ENCODE results near the gene AKAP12.

The AKAP12 gene

GRCh38 chr6:151306269-151306783, 66.6 kb downstream of the AKAP12 start:
- Histone ChIP-seq H3K9me3 (replicated peaks; ENCODE audit: insufficient read depth, low read length) (no peaks in the 10 kb centered on the region), H3K79me2 (ENCODE audit: low read length) (no peaks in the 10 kb centered on the region), H3K4me2 (ENCODE audit: low read depth, low read length) (no peak overlapping the region), H3K9ac (ENCODE audit: low read length) (no peak overlapping the region), H3K9me2 (replicated peaks; ENCODE audit: insufficient read depth, low read length) (no peaks in the 10 kb centered on the region), H3F3A (ENCODE audit: insufficient read depth, low read length) (no peaks in the 10 kb centered on the region), H3K27me3 (replicated peaks; ENCODE audit: insufficient read depth, low read length) (no peaks in the 10 kb centered on the region), H3K36me3 (replicated peaks; ENCODE audit: insufficient read depth, low read length) (no peaks in the 10 kb centered on the region), H3K27ac (ENCODE audit: low read length) (no peak overlapping the region), H4K20me1 (ENCODE audit: insufficient read depth, low read length) (no peaks in the 10 kb centered on the region), H2AFZ (ENCODE audit: low read length) (no peak overlapping the region), H3K4me3 (ENCODE audit: low read length) (no peak overlapping the region), H3K4me1 (ENCODE audit: low read length) (no peaks in the 10 kb centered on the region)
- no peak for TF ChIP-seq EZH2phosphoT487 (IDR thresholded peaks at IDR 0.05; ENCODE audit: low read length)
- TF ChIP-seq EZH2 (optimal IDR thresholded peaks at IDR 0.05; ENCODE audit: low read depth, low read length) = no peak
- TF ChIP-seq, protein P1, sequence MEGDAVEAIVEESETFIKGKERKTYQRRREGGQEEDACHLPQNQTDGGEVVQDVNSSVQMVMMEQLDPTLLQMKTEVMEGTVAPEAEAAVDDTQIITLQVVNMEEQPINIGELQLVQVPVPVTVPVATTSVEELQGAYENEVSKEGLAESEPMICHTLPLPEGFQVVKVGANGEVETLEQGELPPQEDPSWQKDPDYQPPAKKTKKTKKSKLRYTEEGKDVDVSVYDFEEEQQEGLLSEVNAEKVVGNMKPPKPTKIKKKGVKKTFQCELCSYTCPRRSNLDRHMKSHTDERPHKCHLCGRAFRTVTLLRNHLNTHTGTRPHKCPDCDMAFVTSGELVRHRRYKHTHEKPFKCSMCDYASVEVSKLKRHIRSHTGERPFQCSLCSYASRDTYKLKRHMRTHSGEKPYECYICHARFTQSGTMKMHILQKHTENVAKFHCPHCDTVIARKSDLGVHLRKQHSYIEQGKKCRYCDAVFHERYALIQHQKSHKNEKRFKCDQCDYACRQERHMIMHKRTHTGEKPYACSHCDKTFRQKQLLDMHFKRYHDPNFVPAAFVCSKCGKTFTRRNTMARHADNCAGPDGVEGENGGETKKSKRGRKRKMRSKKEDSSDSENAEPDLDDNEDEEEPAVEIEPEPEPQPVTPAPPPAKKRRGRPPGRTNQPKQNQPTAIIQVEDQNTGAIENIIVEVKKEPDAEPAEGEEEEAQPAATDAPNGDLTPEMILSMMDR (IDR thresholded peaks at IDR 0.05; ENCODE audit: low read length) = no peak
- no peak for DNase-seq

GRCh38 chr6:151307501-151307900, 67.7 kb downstream of the AKAP12 start:
- Histone ChIP-seq H3K9ac (ENCODE audit: low read length) (no peak overlapping the region), H3K9me2 (replicated peaks; ENCODE audit: insufficient read depth, low read length) (no peaks in the 10 kb centered on the region), H3K36me3 (replicated peaks; ENCODE audit: insufficient read depth, low read length) (no peaks in the 10 kb centered on the region), H3F3A (ENCODE audit: insufficient read depth, low read length) (no peaks in the 10 kb centered on the region), H3K4me1 (ENCODE audit: low read length) (no peaks in the 10 kb centered on the region), H3K79me2 (ENCODE audit: low read length) (no peaks in the 10 kb centered on the region), H4K20me1 (ENCODE audit: insufficient read depth, low read length) (no peaks in the 10 kb centered on the region), H3K27ac (ENCODE audit: low read length) (no peak overlapping the region), H3K27me3 (replicated peaks; ENCODE audit: insufficient read depth, low read length) (no peaks in the 10 kb centered on the region), H3K4me2 (ENCODE audit: low read depth, low read length) (no peak overlapping the region), H3K9me3 (replicated peaks; ENCODE audit: insufficient read depth, low read length) (no peaks in the 10 kb centered on the region), H3K4me3 (ENCODE audit: low read length) (no peak overlapping the region), H2AFZ (ENCODE audit: low read length) (no peak overlapping the region)
- DNase-seq = no peak
- TF ChIP-seq EZH2phosphoT487 (IDR thresholded peaks at IDR 0.05; ENCODE audit: low read length) (no peak), EZH2 (optimal IDR thresholded peaks at IDR 0.05; ENCODE audit: low read depth, low read length) (no peak)
- TF ChIP-seq, protein P1 (IDR thresholded peaks at IDR 0.05; ENCODE audit: low read length) = no peak

- no peak overlapping the region for H3K4me2 ChIP-seq (ENCODE audit: low read depth, low read length)
- no peaks in the 10 kb centered on the region for H3K27me3 ChIP-seq (replicated peaks; ENCODE audit: insufficient read depth, low read length)
- no peaks in the 10 kb centered on the region for H3K79me2 ChIP-seq (ENCODE audit: low read length)
- H3F3A ChIP-seq (ENCODE audit: insufficient read depth, low read length) = no peaks in the 10 kb centered on the region
- H4K20me1 ChIP-seq (ENCODE audit: insufficient read depth, low read length) = no peaks in the 10 kb centered on the region
- H3K9me2 ChIP-seq (replicated peaks; ENCODE audit: insufficient read depth, low read length) = no peaks in the 10 kb centered on the region
- no peak for DNase-seq
- TF ChIP-seq EZH2 (optimal IDR thresholded peaks at IDR 0.05; ENCODE audit: low read depth, low read length) (no peak), EZH2phosphoT487 (IDR thresholded peaks at IDR 0.05; ENCODE audit: low read length) (no peak)
- TF ChIP-seq, protein P1 (IDR thresholded peaks at IDR 0.05; ENCODE audit: low read length) = no peak
- H3K9ac ChIP-seq (ENCODE audit: low read length) = no peak overlapping the region
- H3K36me3 ChIP-seq (replicated peaks; ENCODE audit: insufficient read depth, low read length) = no peaks in the 10 kb centered on the region
- H3K4me1 ChIP-seq (ENCODE audit: low read length) = no peaks in the 10 kb centered on the region
- H2AFZ ChIP-seq (ENCODE audit: low read length) = no peak overlapping the region
- no peaks in the 10 kb centered on the region for H3K9me3 ChIP-seq (replicated peaks; ENCODE audit: insufficient read depth, low read length)
- H3K4me3 ChIP-seq (ENCODE audit: low read length) = no peak overlapping the region
- no peak overlapping the region for H3K27ac ChIP-seq (ENCODE audit: low read length)
Observed at GRCh38 chr6:151309619-151310018, 69.9 kb downstream of the AKAP12 start.

Measured in MM.1S (cell line).